Liver (tissue), 3 donors: ENCODE measurements around the gene UBE2E2.

Experiments
- CTCF ChIP-seq: fragments of 150-350 bp; IDR thresholded peaks from 2 replicates; pipeline ENCODE4 v1.5.1; 2017; ENCODE audit warnings: improper control_type of control experiment, low read depth, low read length; ENCODE audit not compliant: missing input control
- EGR1 ChIP-seq, 2 donors: IDR thresholded peaks; 2 replicates each; pipeline ENCODE4 v1.6.1; 2016 to 2018; ENCODE audit warnings: antibody characterized with exemption in 2 of 2, low read depth in 2 of 2
- RAD21 ChIP-seq, 2 donors: IDR thresholded peaks; 2 replicates each; pipeline ENCODE4 v1.6.1; 2016; ENCODE audit warnings: antibody characterized with exemption in 2 of 2, mild to moderate bottlenecking in 2 of 2
- SP1 ChIP-seq: IDR thresholded peaks from 2 replicates; pipeline ENCODE4 v1.6.1; 2018; ENCODE audit warnings: antibody characterized with exemption, mild to moderate bottlenecking
- TF ChIP-seq, protein P1 (sequence below): IDR thresholded peaks from 2 replicates; pipeline ENCODE4 v1.6.1; 2016; ENCODE audit warnings: antibody characterized with exemption
- donor health status: healthy.
- donor health status: healthy.

DNA sequence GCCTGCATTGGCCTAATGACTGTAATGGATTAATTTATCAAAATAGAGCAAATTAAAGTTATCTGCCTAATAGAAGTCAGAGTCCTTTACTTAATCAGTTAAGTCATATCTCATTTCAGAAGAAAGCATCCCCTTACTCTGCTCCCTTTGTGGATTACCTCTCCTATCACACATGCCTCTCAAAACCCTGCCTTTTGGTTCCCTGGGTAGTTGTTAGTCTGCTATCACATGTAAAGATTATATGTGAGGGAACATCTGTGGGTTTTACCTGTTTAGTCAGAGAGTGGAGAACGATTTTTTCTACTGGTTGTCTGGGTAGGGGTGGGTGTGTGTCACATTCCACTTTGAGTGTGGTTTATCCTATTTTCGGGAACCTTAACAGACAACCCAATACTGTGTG lies 16.4 kb downstream of the UBE2E2 start:
- TF ChIP-seq SP1 (no peak), CTCF (no peak), EGR1 (IDR thresholded peaks at IDR 0.05; ENCODE audit: low read depth in 2 of 2) (no peak), RAD21 (IDR thresholded peaks at IDR 0.05) (no peak)
- TF ChIP-seq, protein P1, sequence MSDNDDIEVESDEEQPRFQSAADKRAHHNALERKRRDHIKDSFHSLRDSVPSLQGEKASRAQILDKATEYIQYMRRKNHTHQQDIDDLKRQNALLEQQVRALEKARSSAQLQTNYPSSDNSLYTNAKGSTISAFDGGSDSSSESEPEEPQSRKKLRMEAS, result no peak
